Measurements from ENCODE around the gene NATD1.

NATD1 gene

DNA sequence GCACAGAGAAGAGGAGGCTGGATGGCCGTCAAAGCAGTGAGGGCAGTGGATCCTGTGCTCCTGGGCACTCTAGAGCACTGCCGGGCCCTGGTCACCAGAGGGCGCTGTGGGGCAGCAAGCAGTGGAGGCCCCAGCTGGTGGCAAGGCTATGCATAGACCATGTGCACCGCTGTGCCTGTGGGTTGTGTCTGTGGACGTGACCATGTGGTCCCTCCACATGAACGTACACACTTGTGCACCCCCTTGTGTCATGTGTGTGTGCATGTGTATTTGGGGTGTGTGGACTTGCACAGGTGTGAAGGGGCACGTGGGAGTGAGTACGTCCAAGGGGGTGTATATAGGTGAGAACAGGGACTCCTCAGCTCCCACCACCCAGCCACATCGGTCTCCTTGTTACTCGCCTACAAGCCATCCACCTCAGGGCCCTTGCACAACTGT lies 26.9 kb upstream of the NATD1 start:
- Histone ChIP-seq H3K9ac (ENCODE audit: low read depth, low read length, poor library complexity, severe bottlenecking) (no peak overlapping the region), H3K9me2 (replicated peaks; ENCODE audit: low read depth, low read length) (no peaks in the 10 kb centered on the region), H3K9me3 (ENCODE audit: insufficient read depth, low read depth, low read length) (no peaks in the 10 kb centered on the region), H3K4me2 (ENCODE audit: low read depth, low read length, poor library complexity, severe bottlenecking) (no peak overlapping the region), H2AFZ (ENCODE audit: low read length) (peak overlapping the region; percentile 92; the same call in 1 of the 2 replicates), H3K79me2 (ENCODE audit: insufficient read depth, low read length) (peaks cover 5% of the 10 kb centered on the region), H4K20me1 (ENCODE audit: insufficient read depth, low read length, poor library complexity, severe bottlenecking) (no peaks in the 10 kb centered on the region), H3K4me1 (ENCODE audit: insufficient read depth, low read length, poor library complexity, severe bottlenecking) (peaks cover 8% of the 10 kb centered on the region), H3K36me3 (ENCODE audit: insufficient read depth, low read length) (no peaks in the 10 kb centered on the region), H3F3A (ENCODE audit: low read depth) (no peaks in the 10 kb centered on the region), H3K27me3 (ENCODE audit: insufficient read depth, low read length, poor library complexity, severe bottlenecking) (no peaks in the 10 kb centered on the region), H3K4me3 (ENCODE audit: low read length, poor library complexity, severe bottlenecking) (no peak overlapping the region)
- TF ChIP-seq EZH2phosphoT487 (IDR thresholded peaks at IDR 0.05; ENCODE audit: borderline replicate concordance): no peak
- TF ChIP-seq, protein P1, sequence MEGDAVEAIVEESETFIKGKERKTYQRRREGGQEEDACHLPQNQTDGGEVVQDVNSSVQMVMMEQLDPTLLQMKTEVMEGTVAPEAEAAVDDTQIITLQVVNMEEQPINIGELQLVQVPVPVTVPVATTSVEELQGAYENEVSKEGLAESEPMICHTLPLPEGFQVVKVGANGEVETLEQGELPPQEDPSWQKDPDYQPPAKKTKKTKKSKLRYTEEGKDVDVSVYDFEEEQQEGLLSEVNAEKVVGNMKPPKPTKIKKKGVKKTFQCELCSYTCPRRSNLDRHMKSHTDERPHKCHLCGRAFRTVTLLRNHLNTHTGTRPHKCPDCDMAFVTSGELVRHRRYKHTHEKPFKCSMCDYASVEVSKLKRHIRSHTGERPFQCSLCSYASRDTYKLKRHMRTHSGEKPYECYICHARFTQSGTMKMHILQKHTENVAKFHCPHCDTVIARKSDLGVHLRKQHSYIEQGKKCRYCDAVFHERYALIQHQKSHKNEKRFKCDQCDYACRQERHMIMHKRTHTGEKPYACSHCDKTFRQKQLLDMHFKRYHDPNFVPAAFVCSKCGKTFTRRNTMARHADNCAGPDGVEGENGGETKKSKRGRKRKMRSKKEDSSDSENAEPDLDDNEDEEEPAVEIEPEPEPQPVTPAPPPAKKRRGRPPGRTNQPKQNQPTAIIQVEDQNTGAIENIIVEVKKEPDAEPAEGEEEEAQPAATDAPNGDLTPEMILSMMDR (conservative IDR thresholded peaks at IDR 0.05; ENCODE audit: low read length): peak; percentile 89

DNA sequence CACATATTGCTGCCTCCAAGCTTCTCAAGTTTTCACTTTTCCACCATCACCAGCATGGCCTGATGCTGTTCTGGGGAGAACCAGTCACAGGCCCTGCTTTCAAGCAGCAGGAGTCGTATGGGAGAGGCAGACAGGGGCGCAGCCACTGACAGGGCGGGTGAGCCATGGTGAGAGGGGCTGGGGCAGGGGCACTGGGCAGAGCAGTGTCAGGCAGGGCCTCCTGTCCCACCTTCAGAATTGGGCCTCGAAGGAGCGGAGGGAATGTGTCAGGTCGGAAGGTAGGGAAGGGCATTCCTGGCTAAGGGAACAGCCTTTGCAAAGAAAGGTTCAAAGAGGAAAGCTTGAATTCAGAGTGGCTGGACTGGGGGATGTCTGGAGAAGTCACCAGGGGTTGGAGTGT lies 26.4 kb upstream of the NATD1 start:
- H3K9me2 ChIP-seq (replicated peaks; ENCODE audit: low read depth, low read length): no peaks in the 10 kb centered on the region
- H3F3A ChIP-seq (ENCODE audit: low read depth): no peaks in the 10 kb centered on the region
- no peak overlapping the region for H3K9ac ChIP-seq (ENCODE audit: low read depth, low read length, poor library complexity, severe bottlenecking)
- H3K4me2 ChIP-seq (ENCODE audit: low read depth, low read length, poor library complexity, severe bottlenecking): no peak overlapping the region
- H3K36me3 ChIP-seq (ENCODE audit: insufficient read depth, low read length): no peaks in the 10 kb centered on the region
- no peaks in the 10 kb centered on the region for H4K20me1 ChIP-seq (ENCODE audit: insufficient read depth, low read length, poor library complexity, severe bottlenecking)
- H3K27me3 ChIP-seq (ENCODE audit: insufficient read depth, low read length, poor library complexity, severe bottlenecking): no peaks in the 10 kb centered on the region
- TF ChIP-seq, protein P1 (conservative IDR thresholded peaks at IDR 0.05; ENCODE audit: low read length): no peak
- TF ChIP-seq EZH2phosphoT487 (IDR thresholded peaks at IDR 0.05; ENCODE audit: borderline replicate concordance): no peak
- H3K9me3 ChIP-seq (ENCODE audit: insufficient read depth, low read depth, low read length): no peaks in the 10 kb centered on the region
- H2AFZ ChIP-seq (ENCODE audit: low read length): peak overlapping the region; percentile 92; the same call in 1 of the 2 replicates
- peaks cover 9% of the 10 kb centered on the region for H3K4me1 ChIP-seq (ENCODE audit: insufficient read depth, low read length, poor library complexity, severe bottlenecking)
- H3K4me3 ChIP-seq (ENCODE audit: low read length, poor library complexity, severe bottlenecking): no peak overlapping the region
- peaks cover under 1% of the 10 kb centered on the region; the same call in 1 of the 2 replicates for H3K79me2 ChIP-seq (ENCODE audit: insufficient read depth, low read length)

DNA sequence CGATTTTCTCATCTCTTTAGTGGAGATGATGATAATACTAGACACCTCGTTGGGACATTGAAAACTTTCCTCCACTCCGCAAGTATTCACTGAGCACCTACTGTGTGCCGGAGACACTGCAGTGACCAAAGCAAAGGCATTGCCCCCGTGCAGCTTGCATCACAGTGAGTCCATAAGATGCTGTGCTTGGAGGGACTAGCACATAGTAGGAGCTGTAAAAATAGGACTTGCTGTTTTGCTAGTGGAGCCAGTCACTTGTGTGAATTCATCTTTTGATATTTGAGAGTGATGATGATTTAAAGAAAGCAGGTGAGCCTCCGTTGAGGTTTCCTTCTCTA lies 26.0 kb upstream of the NATD1 start:
- Histone ChIP-seq H4K20me1 (ENCODE audit: insufficient read depth, low read length, poor library complexity, severe bottlenecking) (no peaks in the 10 kb centered on the region), H2AFZ (ENCODE audit: low read length) (no peak overlapping the region; the same call in 1 of the 2 replicates), H3K9me3 (ENCODE audit: insufficient read depth, low read depth, low read length) (no peaks in the 10 kb centered on the region), H3K79me2 (ENCODE audit: insufficient read depth, low read length) (no peaks in the 10 kb centered on the region), H3K9me2 (replicated peaks; ENCODE audit: low read depth, low read length) (no peaks in the 10 kb centered on the region), H3K27me3 (ENCODE audit: insufficient read depth, low read length, poor library complexity, severe bottlenecking) (no peaks in the 10 kb centered on the region), H3K36me3 (ENCODE audit: insufficient read depth, low read length) (no peaks in the 10 kb centered on the region), H3K4me3 (ENCODE audit: low read length, poor library complexity, severe bottlenecking) (no peak overlapping the region), H3K4me1 (ENCODE audit: insufficient read depth, low read length, poor library complexity, severe bottlenecking) (peaks cover 9% of the 10 kb centered on the region), H3K9ac (ENCODE audit: low read depth, low read length, poor library complexity, severe bottlenecking) (no peak overlapping the region), H3K4me2 (ENCODE audit: low read depth, low read length, poor library complexity, severe bottlenecking) (no peak overlapping the region), H3F3A (ENCODE audit: low read depth) (no peaks in the 10 kb centered on the region)
- TF ChIP-seq, protein P1 (conservative IDR thresholded peaks at IDR 0.05; ENCODE audit: low read length): no peak
- TF ChIP-seq EZH2phosphoT487 (IDR thresholded peaks at IDR 0.05; ENCODE audit: borderline replicate concordance): no peak
